Fibroblast of villous mesenchyme (primary cell): ENCODE data around the gene ACOT8. TPM values are rescaled to one million over a fixed set of nuclear protein-coding genes. Genes with fewer than 3 reads are reported as not detected.

Experiments
- DNase-seq: peaks from one replicate; pipeline ENCODE4 v3.0.0-alpha.2; 2010; ENCODE audit warnings: low read depth
- H3K4me3 ChIP-seq: 2 replicates; pipeline ENCODE4 v1.5.1; 2011; ENCODE audit warnings: low read depth, mild to moderate bottlenecking, low read length
- total RNA-seq: library from RNA; depleted of rRNA; stranded (reverse); fragments of >200 nt; gene quantifications from 2 replicates; pipeline ENCODE4 v1.2.3, GENCODE V29; 2012
- TF ChIP-seq, protein P1 (sequence below): IDR thresholded peaks from 2 replicates; pipeline ENCODE4 v1.5.1; 2012; ENCODE audit warnings: low read depth, mild to moderate bottlenecking, low read length; ENCODE audit not compliant: insufficient read depth

The ACOT8 gene
- total RNA-seq, 1 donor = 36.7 TPM

DNA sequence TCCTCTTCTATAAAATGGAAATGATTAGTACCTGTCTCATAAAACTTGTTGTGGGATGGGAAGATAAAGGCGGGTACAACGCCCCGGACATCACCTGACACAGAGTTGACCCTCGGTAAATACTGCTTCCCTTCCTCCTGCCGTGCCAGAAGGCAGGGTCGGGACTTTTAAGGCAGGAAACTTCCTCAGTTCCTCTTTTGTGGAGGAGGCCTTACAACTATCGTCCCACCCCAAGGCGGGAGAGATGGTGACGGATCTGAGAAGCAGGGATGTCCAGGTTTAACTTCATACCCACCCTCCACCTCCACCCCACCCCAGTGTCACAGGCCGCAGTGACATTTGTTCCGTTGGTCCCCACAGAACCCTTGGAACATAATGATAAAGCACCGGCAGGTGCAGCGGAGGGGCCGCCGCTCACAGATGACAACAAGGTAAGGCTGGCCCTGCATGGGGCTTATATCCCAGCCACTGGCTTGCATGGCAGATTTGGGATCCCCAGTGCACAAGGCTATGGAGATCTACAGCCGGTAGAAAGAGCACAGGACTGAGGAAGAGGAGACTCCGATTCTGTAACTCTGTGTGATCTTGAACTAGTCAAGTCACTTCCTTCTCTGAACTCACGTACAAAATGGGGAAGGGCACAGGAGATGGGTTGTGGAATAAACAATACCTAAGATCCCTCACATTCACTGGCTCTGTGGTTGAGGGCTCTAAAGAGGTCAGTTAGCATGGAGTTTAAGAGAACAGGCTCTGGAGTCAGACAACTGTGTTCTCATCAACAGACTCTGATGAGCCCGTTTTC lies 64.7 kb downstream of the ACOT8 start:
- peak overlapping the region; percentile 93 for H3K4me3 ChIP-seq
- DNase-seq = no peak
- TF ChIP-seq, protein P1, sequence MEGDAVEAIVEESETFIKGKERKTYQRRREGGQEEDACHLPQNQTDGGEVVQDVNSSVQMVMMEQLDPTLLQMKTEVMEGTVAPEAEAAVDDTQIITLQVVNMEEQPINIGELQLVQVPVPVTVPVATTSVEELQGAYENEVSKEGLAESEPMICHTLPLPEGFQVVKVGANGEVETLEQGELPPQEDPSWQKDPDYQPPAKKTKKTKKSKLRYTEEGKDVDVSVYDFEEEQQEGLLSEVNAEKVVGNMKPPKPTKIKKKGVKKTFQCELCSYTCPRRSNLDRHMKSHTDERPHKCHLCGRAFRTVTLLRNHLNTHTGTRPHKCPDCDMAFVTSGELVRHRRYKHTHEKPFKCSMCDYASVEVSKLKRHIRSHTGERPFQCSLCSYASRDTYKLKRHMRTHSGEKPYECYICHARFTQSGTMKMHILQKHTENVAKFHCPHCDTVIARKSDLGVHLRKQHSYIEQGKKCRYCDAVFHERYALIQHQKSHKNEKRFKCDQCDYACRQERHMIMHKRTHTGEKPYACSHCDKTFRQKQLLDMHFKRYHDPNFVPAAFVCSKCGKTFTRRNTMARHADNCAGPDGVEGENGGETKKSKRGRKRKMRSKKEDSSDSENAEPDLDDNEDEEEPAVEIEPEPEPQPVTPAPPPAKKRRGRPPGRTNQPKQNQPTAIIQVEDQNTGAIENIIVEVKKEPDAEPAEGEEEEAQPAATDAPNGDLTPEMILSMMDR = no peak

Other genes starting within 250 kb of the ACOT8 start
- gene WFDC10A, start 227.7 kb downstream of the ACOT8 start, total RNA-seq = not detected in 2 replicates
- gene WFDC9, start 226.1 kb downstream of the ACOT8 start, total RNA-seq = not detected in 2 replicates
- not detected in 2 replicates for gene WFDC11, start 187.2 kb downstream of the ACOT8 start, total RNA-seq
- gene WFDC13, start 155.4 kb downstream of the ACOT8 start, total RNA-seq = not detected in 2 replicates
- gene WFDC10B, start 152.4 kb downstream of the ACOT8 start, total RNA-seq = not detected in 2 replicates
- gene SPINT4, start 135.0 kb downstream of the ACOT8 start, total RNA-seq = not detected in 2 replicates
- gene WFDC3, start 65.5 kb downstream of the ACOT8 start, total RNA-seq = 0.43 TPM in 1 of 2 replicates, not detected in the other
- 9.5 and 12.6 TPM in 2 replicates for gene DNTTIP1, start 65.4 kb downstream of the ACOT8 start, total RNA-seq
- 13.5 and 26.3 TPM in 2 replicates for gene UBE2C, start 44.7 kb downstream of the ACOT8 start, total RNA-seq
- gene TNNC2, start 30.1 kb downstream of the ACOT8 start, total RNA-seq = 0.32 and 0.43 TPM in 2 replicates
- gene SNX21, start 23.6 kb downstream of the ACOT8 start, total RNA-seq = 50.5 and 60.9 TPM in 2 replicates
- 3.2 and 5.6 TPM in 2 replicates for gene ZSWIM3, start 222 bp upstream of the ACOT8 start, total RNA-seq
- gene ZSWIM1, start 23.8 kb upstream of the ACOT8 start, total RNA-seq = 8.1 and 9.1 TPM in 2 replicates
- 0.43 and 1.3 TPM in 2 replicates for gene SPATA25, start 30.2 kb upstream of the ACOT8 start, total RNA-seq
- 3.9 and 5.2 TPM in 2 replicates for gene NEURL2, start 33.8 kb upstream of the ACOT8 start, total RNA-seq
- 60.9 and 61.3 TPM in 2 replicates for gene CTSA, start 33.9 kb upstream of the ACOT8 start, total RNA-seq
- 10.4 and 14.8 TPM in 2 replicates for gene PLTP, start 54.8 kb upstream of the ACOT8 start, total RNA-seq
- 9.1 and 15.8 TPM in 2 replicates for gene PCIF1, start 77.3 kb upstream of the ACOT8 start, total RNA-seq
- 17.7 and 19.6 TPM in 2 replicates for gene ZNF335, start 114.8 kb upstream of the ACOT8 start, total RNA-seq
- not detected in 2 replicates for gene MMP9, start 151.5 kb upstream of the ACOT8 start, total RNA-seq
- gene SLC12A5, start 171.8 kb upstream of the ACOT8 start, total RNA-seq = under 0.01 TPM in 2 replicates
- 15.5 and 18.6 TPM in 2 replicates for gene NCOA5, start 232.6 kb upstream of the ACOT8 start, total RNA-seq